Measurements from ENCODE around the gene ZYX.
"Not testable (repeated sequence)": the region's sequence is repeated elsewhere in the genome, so short reads cannot be mapped to it uniquely, and the experiment has no call there.

The ZYX gene

GRCh38 chr7:143393267-143394041, 12.3 kb downstream of the ZYX start:
- in situ Hi-C loops (cut with MboI; ENCODE audit: low pct_unique_long_range_greater_than_20kb, low sequenced_read_pairs) = no loop called here
- no peak for DNase-seq

- in situ Hi-C loops (cut with MboI; ENCODE audit: low pct_unique_long_range_greater_than_20kb, low sequenced_read_pairs) = no loop called here
- no peak for DNase-seq
These were observed 12.9 kb downstream of the ZYX start for GRCh38 chr7:143394068-143394467.

GRCh38 chr7:143394777-143395176, 13.6 kb downstream of the ZYX start:
- in situ Hi-C loops (cut with MboI; ENCODE audit: low pct_unique_long_range_greater_than_20kb, low sequenced_read_pairs) = no loop called here

GRCh38 chr7:143395187-143396149, 14.3 kb downstream of the ZYX start:
- DNase-seq = peak; percentile 60
- in situ Hi-C loops (cut with MboI; ENCODE audit: low pct_unique_long_range_greater_than_20kb, low sequenced_read_pairs) = no loop called here

More at GRCh38 chr7:143394777-143395176, 13.6 kb downstream of the ZYX start:
- no peak for DNase-seq

GRCh38 chr7:143396182-143396581, 15.0 kb downstream of the ZYX start:
- in situ Hi-C loops (cut with MboI; ENCODE audit: low pct_unique_long_range_greater_than_20kb, low sequenced_read_pairs) = no loop called here
- DNase-seq = no peak

- no peak for DNase-seq
- in situ Hi-C loops (cut with MboI; ENCODE audit: low pct_unique_long_range_greater_than_20kb, low sequenced_read_pairs) = no loop called here
These were observed 15.7 kb downstream of the ZYX start for GRCh38 chr7:143396625-143397556.

GRCh38 chr7:143397710-143398530, 16.8 kb downstream of the ZYX start:
- no peak for DNase-seq
- in situ Hi-C loops (cut with MboI; ENCODE audit: low pct_unique_long_range_greater_than_20kb, low sequenced_read_pairs) = no loop called here

- DNase-seq = no peak
- in situ Hi-C loops (cut with MboI; ENCODE audit: low pct_unique_long_range_greater_than_20kb, low sequenced_read_pairs) = no loop called here
These were observed 17.5 kb downstream of the ZYX start for GRCh38 chr7:143398616-143399015.

- in situ Hi-C loops (cut with MboI; ENCODE audit: low pct_unique_long_range_greater_than_20kb, low sequenced_read_pairs) = no loop called here
- DNase-seq = no peak
These were observed 18.0 kb downstream of the ZYX start for GRCh38 chr7:143399151-143399550.

- DNase-seq = no peak
- in situ Hi-C loops (cut with MboI; ENCODE audit: low pct_unique_long_range_greater_than_20kb, low sequenced_read_pairs) = no loop called here
These were observed 18.5 kb downstream of the ZYX start for GRCh38 chr7:143399642-143400041.

GRCh38 chr7:143401265-143401664, 20.1 kb downstream of the ZYX start:
- DNase-seq = no peak
- in situ Hi-C loops (cut with MboI; ENCODE audit: low pct_unique_long_range_greater_than_20kb, low sequenced_read_pairs) = no loop called here

- in situ Hi-C loops (cut with MboI; ENCODE audit: low pct_unique_long_range_greater_than_20kb, low sequenced_read_pairs); DNase-seq: not testable (repeated sequence)
These were observed 21.1 kb downstream of the ZYX start for GRCh38 chr7:143402233-143402632.

GRCh38 chr7:143405173-143406001, 24.2 kb downstream of the ZYX start:
- in situ Hi-C loops (cut with MboI; ENCODE audit: low pct_unique_long_range_greater_than_20kb, low sequenced_read_pairs) = no loop called here
- no peak for DNase-seq

- in situ Hi-C loops (cut with MboI; ENCODE audit: low pct_unique_long_range_greater_than_20kb, low sequenced_read_pairs) = no loop called here
- DNase-seq = no peak
These were observed 24.8 kb downstream of the ZYX start for GRCh38 chr7:143406002-143406357.

GRCh38 chr7:143407287-143408251, 26.4 kb downstream of the ZYX start:
- in situ Hi-C loops (cut with MboI; ENCODE audit: low pct_unique_long_range_greater_than_20kb, low sequenced_read_pairs) = no loop called here
- peak; percentile 61 for DNase-seq

GRCh38 chr7:143408252-143408685, 27.1 kb downstream of the ZYX start:
- in situ Hi-C loops (cut with MboI; ENCODE audit: low pct_unique_long_range_greater_than_20kb, low sequenced_read_pairs) = no loop called here
- DNase-seq = no peak
